GM19099 (cell line): ENCODE data around the gene CASTOR1.

ENCODE experiments used
- POLR2A ChIP-seq: IDR thresholded peaks from 3 replicates; pipeline ENCODE4 v1.6.1; 2011; ENCODE audit warnings: low read depth; ENCODE audit not compliant: insufficient read length; ENCODE audit errors: extremely low read depth

The CASTOR1 gene

GRCh38 chr22:30308518-30309230 lies 19.4 kb upstream of the CASTOR1 start:
- TF ChIP-seq POLR2A, result no peak

GRCh38 chr22:30308093-30308492 lies 18.8 kb upstream of the CASTOR1 start:
- no peak for TF ChIP-seq POLR2A

- TF ChIP-seq POLR2A, result no peak
Observed at GRCh38 chr22:30307041-30307574, 17.8 kb upstream of the CASTOR1 start.

- TF ChIP-seq POLR2A, result peak; percentile 20
Observed at GRCh38 chr22:30306627-30307011, 17.3 kb upstream of the CASTOR1 start.

GRCh38 chr22:30305906-30306626 lies 16.8 kb upstream of the CASTOR1 start:
- peak; percentile 45 for TF ChIP-seq POLR2A

GRCh38 chr22:30305519-30305905 lies 16.2 kb upstream of the CASTOR1 start:
- TF ChIP-seq POLR2A, result peak; percentile 79

GRCh38 chr22:30304495-30305244 lies 15.4 kb upstream of the CASTOR1 start:
- TF ChIP-seq POLR2A, result no peak

GRCh38 chr22:30302810-30303138 lies 13.5 kb upstream of the CASTOR1 start:
- TF ChIP-seq POLR2A, result no peak

GRCh38 chr22:30301995-30302809 lies 12.9 kb upstream of the CASTOR1 start:
- no peak for TF ChIP-seq POLR2A

- TF ChIP-seq POLR2A, result no peak
Observed at GRCh38 chr22:30299322-30299721, 10.0 kb upstream of the CASTOR1 start.

- no peak for TF ChIP-seq POLR2A
Observed at GRCh38 chr22:30297991-30298701, 8.8 kb upstream of the CASTOR1 start.

GRCh38 chr22:30297276-30297990 lies 8.1 kb upstream of the CASTOR1 start:
- TF ChIP-seq POLR2A, result no peak

GRCh38 chr22:30296833-30297232 lies 7.5 kb upstream of the CASTOR1 start:
- no peak for TF ChIP-seq POLR2A
